Panc1 (cell line): ENCODE data around the gene C11orf65. TPM values are rescaled to one million over a fixed set of nuclear protein-coding genes. Genes with fewer than 3 reads are reported as not detected.
"Not testable (repeated sequence)": the region's sequence is repeated elsewhere in the genome, so short reads cannot be mapped to it uniquely, and the experiment has no call there.

ENCODE experiments used
- ATAC-seq: fragments of 200-7000 bp; cut with Tn5 transposase; 2 replicates; pipeline ENCODE4 v1.9.1; 2020; ENCODE audit warnings: mild to moderate bottlenecking, moderate library complexity
- BruUV-seq: library from RNA; stranded (reverse); fragments of 400-500 nt; replicated peaks from 2 replicates; lab custom pipeline; 2021; lab: Mats Ljungman, UMichigan
- CTCF ChIA-PET: fragments of 300-600 bp; sonication (Branson Sonifier 250); formaldehyde crosslinking; loops from one replicate; lab custom pipeline; 2022; ENCODE audit warnings: antibody characterized with exemption; lab: Charles Lee
- POLR2A ChIA-PET: fragments of 300-600 bp; sonication (Branson Sonifier 250); formaldehyde crosslinking; loops from one replicate; lab custom pipeline; 2022; ENCODE audit warnings: antibody characterized with exemption; lab: Charles Lee
- DNase-seq: peaks from one replicate; pipeline ENCODE4 v3.0.0-alpha.2; 2010; ENCODE audit warnings: low read depth, low spot score
- H3K27ac ChIP-seq: 2 replicates; pipeline ENCODE4 v1.5.1; 2011; ENCODE audit warnings: mild to moderate bottlenecking, low read length, inconsistent platforms
- H3K27me3 ChIP-seq: fragments of 200-500 bp; sonication (Bioruptor generic); 2 replicates; pipeline ENCODE4 v1.6.0; 2014; ENCODE audit warnings: low read length, inconsistent platforms; ENCODE audit not compliant: control insufficient read depth, insufficient read depth
- H3K36me3 ChIP-seq: fragments of 200-500 bp; sonication (Bioruptor generic); 2 replicates; pipeline ENCODE4 v1.5.1; 2014; ENCODE audit warnings: inconsistent platforms, mild to moderate bottlenecking, low read length, moderate library complexity; ENCODE audit not compliant: control insufficient read depth, insufficient read depth
- H3K4me1 ChIP-seq: 2 replicates; pipeline ENCODE4 v1.5.1; 2011; ENCODE audit warnings: inconsistent platforms, mild to moderate bottlenecking, low read length, moderate library complexity; ENCODE audit not compliant: control insufficient read depth, insufficient read depth
- H3K4me3 ChIP-seq, 2 experiments: 2 replicates each; pipeline ENCODE4 v1.5.1; 2011 to 2012; ENCODE audit warnings: low read depth in 2 of 2, low read length in 2 of 2, mild to moderate bottlenecking in 2 of 2, inconsistent platforms in 1 of 2, moderate library complexity in 1 of 2
- H3K9me3 ChIP-seq: fragments of 200-500 bp; sonication (Bioruptor generic); 2 replicates; pipeline ENCODE4 v1.5.1; 2014; ENCODE audit warnings: low read depth, mild to moderate bottlenecking, inconsistent platforms, low read length, moderate library complexity; ENCODE audit not compliant: control insufficient read depth, insufficient read depth
- POLR2AphosphoS5 ChIP-seq: IDR thresholded peaks from 2 replicates; pipeline ENCODE4 v1.6.1; 2012; ENCODE audit warnings: mild to moderate bottlenecking, low read depth, low read length, moderate library complexity
- SIN3A ChIP-seq: IDR thresholded peaks from 2 replicates; pipeline ENCODE4 v1.6.1; 2012; ENCODE audit warnings: low read depth, mild to moderate bottlenecking, low read length, moderate library complexity, borderline replicate concordance; ENCODE audit not compliant: insufficient read depth
- TCF7L2 ChIP-seq: IDR thresholded peaks from 2 replicates; pipeline ENCODE4 v1.6.1; 2011; ENCODE audit warnings: mild to moderate bottlenecking, low read depth, low read length, inconsistent platforms
- in situ Hi-C: cut with HindIII; loops from 2 replicates; pipeline ENCODE4 v1.10.0; 2016; ENCODE audit warnings: low sequenced_read_pairs, low pct_unique_long_range_greater_than_20kb
- intact Hi-C: fragments of 100-400 bp; cut with micrococcal nuclease; formaldehyde crosslinking; loops from one replicate; pipeline ENCODE4 v1.10.0; 2022; ENCODE audit not compliant: unreplicated experiment
- total RNA-seq: library from RNA; stranded (reverse); gene quantifications from one replicate; pipeline ENCODE4 v1.2.1, GENCODE V29; 2021; ENCODE audit not compliant: unreplicated experiment
- TF ChIP-seq, protein P1 (sequence below): fragments of 450-650 bp; IDR thresholded peaks from 2 replicates; pipeline ENCODE4 v1.5.1; 2017; ENCODE audit warnings: mild to moderate bottlenecking
- TF ChIP-seq, protein P2 (sequence below), 2 experiments: IDR thresholded peaks; 2 replicates each; pipeline ENCODE4 v1.6.1; 2011 to 2012; ENCODE audit warnings: low read depth in 2 of 2, control low read depth in 1 of 2, low read length in 1 of 2, mild to moderate bottlenecking in 1 of 2, moderate library complexity in 1 of 2; ENCODE audit not compliant: insufficient read depth in 1 of 2

C11orf65 gene
- total RNA-seq, 1 experiment from 2014 or later: 0.18 TPM

DNA sequence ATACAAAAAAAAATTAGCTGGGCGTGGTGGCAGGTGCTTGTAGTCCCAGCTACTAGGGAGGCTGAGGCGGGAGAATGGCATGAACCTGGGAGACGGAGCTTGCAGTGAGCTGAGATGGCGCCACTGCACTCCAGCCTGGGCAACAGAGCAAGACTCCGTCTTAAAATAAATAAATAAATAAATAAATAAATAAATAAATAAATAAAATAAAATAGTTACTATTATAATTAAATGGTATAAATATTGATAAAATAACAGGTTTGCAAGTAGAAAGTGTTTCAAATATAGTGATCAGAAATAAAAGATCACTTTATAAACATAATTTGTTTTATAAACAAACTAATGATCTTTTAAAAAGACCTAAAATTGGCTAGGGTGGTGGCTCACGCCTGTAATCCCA is 70.7 kb downstream of the C11orf65 start:
- in situ Hi-C loops, H3K4me1 ChIP-seq, DNase-seq, ATAC-seq, H3K27ac ChIP-seq, H3K36me3 ChIP-seq, BruUV-seq, H3K9me3 ChIP-seq, POLR2A ChIA-PET, H3K4me3 ChIP-seq, intact Hi-C loops, H3K27me3 ChIP-seq: not testable (repeated sequence)
- CTCF ChIA-PET: interaction anchor here (0.7 kb wide), 1 partner anchor 53 kb away, joined by 7 read pairs; no protein-coding TSS in a partner anchor

DNA sequence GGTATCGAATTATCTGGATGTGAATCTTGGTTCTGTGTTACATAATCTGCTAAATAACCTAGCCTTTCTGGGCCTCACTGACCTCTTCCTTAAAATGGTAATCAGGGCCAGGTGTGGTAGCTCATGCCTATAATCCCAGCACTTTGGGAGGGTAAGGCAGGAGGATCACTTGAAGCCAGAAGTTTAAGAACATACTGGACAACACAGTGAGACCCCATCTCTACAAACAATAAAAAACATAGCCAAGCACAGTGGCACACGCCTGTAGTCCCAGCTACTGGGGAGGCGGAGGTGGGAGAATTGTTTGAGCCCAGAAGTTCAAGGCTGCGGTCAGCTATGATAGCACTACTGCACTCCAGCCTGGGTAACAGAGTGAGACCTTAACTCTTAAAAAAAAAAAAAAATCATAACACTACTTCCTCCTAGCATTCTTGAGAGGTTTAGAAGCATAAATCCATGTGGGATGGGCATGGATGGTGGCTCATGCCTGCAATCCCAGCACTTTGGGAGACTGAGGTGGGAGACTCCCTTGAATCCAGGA is 72.5 kb downstream of the C11orf65 start:
- DNase-seq (no peak), ATAC-seq (no peak)
- Histone ChIP-seq H3K4me1 (no peaks in the 10 kb centered on the region), H3K27ac (no peak overlapping the region), H3K9me3 (no peaks in the 10 kb centered on the region), H3K4me3 (no peak overlapping the region), H3K27me3 (no peaks in the 10 kb centered on the region; the same call in 1 of the 2 replicates), H3K36me3 (no peaks in the 10 kb centered on the region)
- POLR2A ChIA-PET: no interaction called here
- CTCF ChIA-PET: interaction anchor here (0.7 kb wide), 1 partner anchor 1209 kb away, joined by 8 read pairs; no protein-coding TSS in a partner anchor
- in situ Hi-C loops (no loop called here), intact Hi-C loops (no loop called here)
- TF ChIP-seq SIN3A (no peak), POLR2AphosphoS5 (no peak), TCF7L2 (no peak)
- TF ChIP-seq, protein P1, sequence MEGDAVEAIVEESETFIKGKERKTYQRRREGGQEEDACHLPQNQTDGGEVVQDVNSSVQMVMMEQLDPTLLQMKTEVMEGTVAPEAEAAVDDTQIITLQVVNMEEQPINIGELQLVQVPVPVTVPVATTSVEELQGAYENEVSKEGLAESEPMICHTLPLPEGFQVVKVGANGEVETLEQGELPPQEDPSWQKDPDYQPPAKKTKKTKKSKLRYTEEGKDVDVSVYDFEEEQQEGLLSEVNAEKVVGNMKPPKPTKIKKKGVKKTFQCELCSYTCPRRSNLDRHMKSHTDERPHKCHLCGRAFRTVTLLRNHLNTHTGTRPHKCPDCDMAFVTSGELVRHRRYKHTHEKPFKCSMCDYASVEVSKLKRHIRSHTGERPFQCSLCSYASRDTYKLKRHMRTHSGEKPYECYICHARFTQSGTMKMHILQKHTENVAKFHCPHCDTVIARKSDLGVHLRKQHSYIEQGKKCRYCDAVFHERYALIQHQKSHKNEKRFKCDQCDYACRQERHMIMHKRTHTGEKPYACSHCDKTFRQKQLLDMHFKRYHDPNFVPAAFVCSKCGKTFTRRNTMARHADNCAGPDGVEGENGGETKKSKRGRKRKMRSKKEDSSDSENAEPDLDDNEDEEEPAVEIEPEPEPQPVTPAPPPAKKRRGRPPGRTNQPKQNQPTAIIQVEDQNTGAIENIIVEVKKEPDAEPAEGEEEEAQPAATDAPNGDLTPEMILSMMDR: no peak
- TF ChIP-seq, protein P2, sequence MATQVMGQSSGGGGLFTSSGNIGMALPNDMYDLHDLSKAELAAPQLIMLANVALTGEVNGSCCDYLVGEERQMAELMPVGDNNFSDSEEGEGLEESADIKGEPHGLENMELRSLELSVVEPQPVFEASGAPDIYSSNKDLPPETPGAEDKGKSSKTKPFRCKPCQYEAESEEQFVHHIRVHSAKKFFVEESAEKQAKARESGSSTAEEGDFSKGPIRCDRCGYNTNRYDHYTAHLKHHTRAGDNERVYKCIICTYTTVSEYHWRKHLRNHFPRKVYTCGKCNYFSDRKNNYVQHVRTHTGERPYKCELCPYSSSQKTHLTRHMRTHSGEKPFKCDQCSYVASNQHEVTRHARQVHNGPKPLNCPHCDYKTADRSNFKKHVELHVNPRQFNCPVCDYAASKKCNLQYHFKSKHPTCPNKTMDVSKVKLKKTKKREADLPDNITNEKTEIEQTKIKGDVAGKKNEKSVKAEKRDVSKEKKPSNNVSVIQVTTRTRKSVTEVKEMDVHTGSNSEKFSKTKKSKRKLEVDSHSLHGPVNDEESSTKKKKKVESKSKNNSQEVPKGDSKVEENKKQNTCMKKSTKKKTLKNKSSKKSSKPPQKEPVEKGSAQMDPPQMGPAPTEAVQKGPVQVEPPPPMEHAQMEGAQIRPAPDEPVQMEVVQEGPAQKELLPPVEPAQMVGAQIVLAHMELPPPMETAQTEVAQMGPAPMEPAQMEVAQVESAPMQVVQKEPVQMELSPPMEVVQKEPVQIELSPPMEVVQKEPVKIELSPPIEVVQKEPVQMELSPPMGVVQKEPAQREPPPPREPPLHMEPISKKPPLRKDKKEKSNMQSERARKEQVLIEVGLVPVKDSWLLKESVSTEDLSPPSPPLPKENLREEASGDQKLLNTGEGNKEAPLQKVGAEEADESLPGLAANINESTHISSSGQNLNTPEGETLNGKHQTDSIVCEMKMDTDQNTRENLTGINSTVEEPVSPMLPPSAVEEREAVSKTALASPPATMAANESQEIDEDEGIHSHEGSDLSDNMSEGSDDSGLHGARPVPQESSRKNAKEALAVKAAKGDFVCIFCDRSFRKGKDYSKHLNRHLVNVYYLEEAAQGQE (IDR thresholded peaks at IDR 0.05; ENCODE audit: insufficient read depth in 1 of 2, low read depth in 2 of 2, low read length in 1 of 2): no peak
- no TSS peak for BruUV-seq

DNA sequence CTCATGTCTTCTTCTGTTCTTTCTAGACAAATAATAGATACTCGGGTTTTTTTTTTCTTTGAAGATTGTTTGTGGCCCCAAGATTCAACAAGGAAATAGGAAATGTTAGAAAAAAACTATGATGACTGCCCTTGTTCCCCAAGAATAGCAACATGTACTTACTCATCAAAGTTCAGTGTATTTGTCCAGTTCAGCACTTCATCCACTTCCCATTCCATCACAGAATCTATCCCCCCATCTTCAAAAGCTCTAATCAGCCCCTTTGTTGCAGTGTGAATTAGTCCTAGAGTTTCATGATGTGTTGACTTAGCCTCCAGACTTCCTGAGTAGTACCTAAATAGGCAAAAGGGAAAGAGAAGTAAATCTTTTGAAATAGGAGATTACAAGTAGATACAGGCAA is 74.3 kb downstream of the C11orf65 start:
- no peak overlapping the region for H3K27ac ChIP-seq
- BruUV-seq: no TSS peak
- intact Hi-C loops (no loop called here), in situ Hi-C loops (no loop called here)
- H3K27me3 ChIP-seq: no peaks in the 10 kb centered on the region
- DNase-seq (no peak), ATAC-seq (no peak)
- no peaks in the 10 kb centered on the region for H3K9me3 ChIP-seq
- POLR2A ChIA-PET: no interaction called here
- no peaks in the 10 kb centered on the region for H3K36me3 ChIP-seq
- TF ChIP-seq POLR2AphosphoS5 (no peak), SIN3A (no peak), TCF7L2 (no peak)
- TF ChIP-seq, protein P2 (IDR thresholded peaks at IDR 0.05; ENCODE audit: insufficient read depth in 1 of 2, low read depth in 2 of 2, low read length in 1 of 2): no peak
- TF ChIP-seq, protein P1: no peak
- no peak overlapping the region for H3K4me3 ChIP-seq
- CTCF ChIA-PET: no interaction called here
- H3K4me1 ChIP-seq: no peaks in the 10 kb centered on the region
